Measurements from ENCODE around the gene RLN3. TPM values are rescaled to one million over a fixed set of nuclear protein-coding genes. Genes with fewer than 3 reads are reported as not detected.

RLN3 gene
- total and polyA plus RNA-seq, 2 of the 8 experiments (the other 6 are each of a cell fraction or from before 2014, with no cell fraction given) = not detected

- Histone ChIP-seq H2BK120ac (replicated peaks; ENCODE audit: low read depth, low read length) (peak within 1 kb of the TSS; percentile 72), H3K27me3 (replicated peaks in 1 of 4; ENCODE audit: control insufficient read depth in 3 of 4, extremely low read depth in 1 of 4, insufficient read depth in 3 of 4, low read length in 3 of 4) (peaks cover 0 to 12% (median 9%) of the 10 kb centered on the region in 4 experiments; a peak in 5 of 7 replicates), H3K4me2 (ENCODE audit: insufficient read depth in 1 of 2, low read depth in 2 of 2, low read length in 2 of 2) (peak within 1 kb of the TSS; percentile 21 to 85), H4K91ac (replicated peaks; ENCODE audit: insufficient read length, low read length) (peak within 1 kb of the TSS; percentile 89), H2BK12ac (ENCODE audit: low read depth, low read length) (peak within 1 kb of the TSS; percentile 68; the same call in 1 of the 2 replicates), H2BK15ac (ENCODE audit: low read length) (peak within 1 kb of the TSS; percentile 95; the same call in 1 of the 2 replicates), H4K5ac (ENCODE audit: insufficient read length, low read depth, low read length) (peak within 1 kb of the TSS; percentile 65), H3K79me2 (ENCODE audit: control insufficient read depth in 1 of 2, insufficient read depth in 2 of 2, low read length in 2 of 2) (no peaks in the 10 kb centered on the region), H2AFZ (ENCODE audit: low read length) (peak within 1 kb of the TSS; percentile 84; the same call in 1 of the 2 replicates), H2AK5ac (ENCODE audit: low read depth, low read length) (no peak within 1 kb of the TSS), H3K23ac (ENCODE audit: insufficient read length) (no peak within 1 kb of the TSS), H2BK20ac (ENCODE audit: low read length) (peak within 1 kb of the TSS; percentile 72; the same call in 1 of the 2 replicates), H3K4me1 (replicated peaks in 1 of 4; ENCODE audit: control insufficient read depth in 3 of 4, insufficient read depth in 4 of 4, low read length in 3 of 4) (peaks cover 0 to 9% (median 3%) of the 10 kb centered on the region in 4 experiments; a peak in 6 of 7 replicates), H3K9me3 (ENCODE audit: insufficient read depth in 2 of 2, low read depth in 1 of 2, low read length in 1 of 2) (no peaks in the 10 kb centered on the region), H3K4me3 (ENCODE audit: extremely low read depth in 1 of 4, insufficient read depth in 2 of 4, low read depth in 3 of 4, low read length in 4 of 4) (peak within 1 kb of the TSS; percentile 58 to 78 (median 68)), H3K9ac (replicated peaks in 1 of 4; ENCODE audit: extremely low read depth in 1 of 4, low read depth in 3 of 4, low read length in 3 of 4) (peak within 1 kb of the TSS in 3 of 4 experiments; percentile 61 to 70 (median 62); a peak in 5 of 7 replicates), H3K79me1 (ENCODE audit: low read depth, low read length) (no peaks in the 10 kb centered on the region), H3K27ac (ENCODE audit: low read depth, low read length) (no peak within 1 kb of the TSS), H3K4ac (replicated peaks; ENCODE audit: insufficient read length, low read depth, low read length) (peak within 1 kb of the TSS; percentile 84), H3K23me2 (ENCODE audit: low read depth, low read length) (peaks cover 8% of the 10 kb centered on the region; the same call in 1 of the 2 replicates), H3K18ac (ENCODE audit: extremely low read depth, low read length) (peak within 1 kb of the TSS; percentile 71; the same call in 1 of the 2 replicates), H4K20me1 (replicated peaks in 1 of 2; ENCODE audit: control insufficient read depth in 1 of 2, insufficient read depth in 2 of 2, low read length in 2 of 2) (no peaks in the 10 kb centered on the region), H2BK5ac (ENCODE audit: low read depth, low read length) (peak within 1 kb of the TSS; percentile 77; the same call in 1 of the 2 replicates), H3K14ac (ENCODE audit: insufficient read length) (no peak within 1 kb of the TSS), H3K36me3 (ENCODE audit: control insufficient read depth in 2 of 4, insufficient read depth in 4 of 4, low read length in 3 of 4) (no peaks in the 10 kb centered on the region), H4K8ac (ENCODE audit: extremely low read depth, insufficient read depth, low read length) (peak within 1 kb of the TSS; percentile 85), H3K56ac (replicated peaks; ENCODE audit: insufficient read length, low read depth, low read length) (peak within 1 kb of the TSS; percentile 86)
- DNase-seq (ENCODE audit: low read depth in 1 of 2, low spot score in 2 of 2) = peak; percentile 31 to 84
- no peak for FAIRE-seq
- ChIA-PET CTCF (ENCODE audit: partially characterized antibody) (interaction anchor here (0.8 to 4.8 kb wide), 35 partner anchors 10 to 268 kb away, joined by 3 to 39 read pairs (median 6); partner anchors contain the start of genes DCAF15 and MISP3), POLR2A (ENCODE audit: partially characterized antibody) (interaction anchor here (0.7 to 2.2 kb wide), 11 partner anchors 8 to 153 kb away, joined by 3 to 12 read pairs (median 4); partner anchors contain the start of genes DCAF15 and RFX1)
- 1% methylated on average over 59 of the region's 63 CpGs; no CpG with 5 or more reads in 1 of the 2 experiments for WGBS, 2 experiments (ENCODE audit: extremely low coverage in 1 of 2, insufficient coverage in 1 of 2, insufficient read length in 1 of 2, insufficient replicate concordance in 2 of 2, low coverage in 1 of 2, low lambda C conversion rate in 2 of 2, missing lambda C conversion rate in 1 of 2)
- no peak for TF ChIP-seq YY1 (IDR thresholded peaks at IDR 0.05; ENCODE audit: low read depth, low read length)
- TF ChIP-seq SP1 (IDR thresholded peaks at IDR 0.05; ENCODE audit: low read depth, low read length) = no peak
- no peak for TF ChIP-seq CREB1 (IDR thresholded peaks at IDR 0.05)
- TF ChIP-seq RFX5 (IDR thresholded peaks at IDR 0.05; ENCODE audit: borderline replicate concordance, low read depth, low read length) = no peak
- no peak for TF ChIP-seq EP300 (IDR thresholded peaks at IDR 0.05; ENCODE audit: borderline replicate concordance in 1 of 2, low read depth in 2 of 2, low read length in 2 of 2)
- TF ChIP-seq TAF7 (optimal IDR thresholded peaks at IDR 0.05; ENCODE audit: borderline replicate concordance, low read depth, low read length) = peak; percentile 33
- no peak for TF ChIP-seq SAP30 (IDR thresholded peaks at IDR 0.05; ENCODE audit: insufficient read depth, insufficient replicate concordance, low read length)
- TF ChIP-seq TEAD4 (IDR thresholded peaks at IDR 0.05; ENCODE audit: low read depth, low read length) = no peak
- no peak for TF ChIP-seq KDM1A (IDR thresholded peaks at IDR 0.05; ENCODE audit: borderline replicate concordance, low read length)
- TF ChIP-seq POLR2AphosphoS5 (IDR thresholded peaks at IDR 0.05; ENCODE audit: low read depth, low read length) = no peak
- TF ChIP-seq BACH1 (IDR thresholded peaks at IDR 0.05; ENCODE audit: low read length) = 0 out of 2 replicates have a peak, but pooled peaks have one; percentile 16
- TF ChIP-seq SRF (IDR thresholded peaks at IDR 0.05; ENCODE audit: low read depth, low read length) = no peak
Observed at GRCh38 chr19:14031719-14032480, 4.0 kb downstream of the RLN3 start, which contains the start of gene IL27RA. IL27RA (plus strand) TSS chr19:14031762; CDS start chr19:14031873, 111 bp downstream.
